ENCODE results near the gene NTSR1. TPM values are rescaled to one million over a fixed set of nuclear protein-coding genes. Genes with fewer than 3 reads are reported as not detected.

The NTSR1 gene
- total RNA-seq, 1 experiment from 2014 or later, result 44.1 TPM

DNA sequence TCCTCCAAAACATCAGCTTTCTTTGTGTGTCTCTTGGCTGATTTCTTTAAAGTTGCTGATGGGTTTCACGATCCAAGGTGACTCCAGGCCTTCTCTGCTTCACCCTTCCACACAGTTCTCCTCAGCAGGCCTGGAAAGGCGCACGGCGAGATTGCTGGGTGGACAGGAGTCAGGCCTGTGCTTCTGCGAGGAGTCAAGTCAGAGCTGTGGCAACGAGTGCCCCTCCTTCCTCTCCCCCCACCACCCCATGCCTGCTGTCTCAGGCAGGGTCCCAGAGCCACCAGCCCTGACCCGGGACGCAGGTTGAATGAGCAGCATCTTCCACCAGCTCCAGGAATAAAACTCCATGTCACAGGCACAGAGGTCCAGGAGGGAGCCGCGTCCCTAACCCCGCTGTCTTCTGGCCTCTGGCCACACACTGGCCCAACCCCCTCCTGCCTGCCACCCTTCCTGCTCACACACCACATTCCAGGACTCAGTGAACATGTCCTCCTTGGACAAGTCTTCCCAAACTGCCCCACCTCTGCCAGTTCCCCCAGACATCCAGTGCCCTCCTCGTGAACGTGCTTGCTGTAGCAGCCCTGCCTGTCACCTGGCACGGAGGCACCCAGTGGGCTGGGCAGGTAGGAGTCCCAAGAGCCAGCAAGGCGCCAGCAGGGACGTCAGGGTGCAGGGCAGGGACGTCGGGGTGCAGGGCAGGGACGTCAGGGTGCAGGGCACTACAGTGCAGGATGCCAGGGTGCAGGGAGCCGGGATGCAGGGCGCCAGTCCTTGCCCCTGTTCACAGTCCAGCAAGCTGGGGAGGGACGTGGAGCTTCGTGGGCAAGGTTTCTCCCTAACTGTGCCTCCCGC lies 7.2 kb upstream of the NTSR1 start:
- POLR2A ChIA-PET, result interaction anchor here (1.2 kb wide), 1 partner anchor 64 kb away, joined by 3 read pairs; no protein-coding TSS in a partner anchor
- no TSS peak for BruUV-seq (replicated peaks)

DNA sequence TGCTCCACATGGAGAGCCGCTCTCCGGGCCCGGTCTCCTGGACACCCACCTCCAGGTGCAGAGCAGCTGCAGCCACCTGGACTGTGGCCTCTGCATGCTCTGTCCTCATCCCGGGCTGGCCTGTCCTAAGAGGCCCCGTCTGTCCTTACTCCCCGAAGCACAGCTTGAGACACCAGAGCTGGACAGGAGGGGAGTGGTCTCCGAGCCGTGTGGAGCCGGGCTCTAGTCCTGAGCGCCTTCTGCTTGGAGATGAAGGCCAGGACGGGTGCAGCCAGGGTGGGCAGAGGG lies 6.7 kb upstream of the NTSR1 start:
- intact Hi-C loops (cut with micrococcal nuclease; ENCODE audit: unreplicated experiment), result loop anchor here (5.0 kb wide), 1 partner anchor 35 kb away; no protein-coding TSS in a partner anchor
- TF ChIP-seq, protein P1, sequence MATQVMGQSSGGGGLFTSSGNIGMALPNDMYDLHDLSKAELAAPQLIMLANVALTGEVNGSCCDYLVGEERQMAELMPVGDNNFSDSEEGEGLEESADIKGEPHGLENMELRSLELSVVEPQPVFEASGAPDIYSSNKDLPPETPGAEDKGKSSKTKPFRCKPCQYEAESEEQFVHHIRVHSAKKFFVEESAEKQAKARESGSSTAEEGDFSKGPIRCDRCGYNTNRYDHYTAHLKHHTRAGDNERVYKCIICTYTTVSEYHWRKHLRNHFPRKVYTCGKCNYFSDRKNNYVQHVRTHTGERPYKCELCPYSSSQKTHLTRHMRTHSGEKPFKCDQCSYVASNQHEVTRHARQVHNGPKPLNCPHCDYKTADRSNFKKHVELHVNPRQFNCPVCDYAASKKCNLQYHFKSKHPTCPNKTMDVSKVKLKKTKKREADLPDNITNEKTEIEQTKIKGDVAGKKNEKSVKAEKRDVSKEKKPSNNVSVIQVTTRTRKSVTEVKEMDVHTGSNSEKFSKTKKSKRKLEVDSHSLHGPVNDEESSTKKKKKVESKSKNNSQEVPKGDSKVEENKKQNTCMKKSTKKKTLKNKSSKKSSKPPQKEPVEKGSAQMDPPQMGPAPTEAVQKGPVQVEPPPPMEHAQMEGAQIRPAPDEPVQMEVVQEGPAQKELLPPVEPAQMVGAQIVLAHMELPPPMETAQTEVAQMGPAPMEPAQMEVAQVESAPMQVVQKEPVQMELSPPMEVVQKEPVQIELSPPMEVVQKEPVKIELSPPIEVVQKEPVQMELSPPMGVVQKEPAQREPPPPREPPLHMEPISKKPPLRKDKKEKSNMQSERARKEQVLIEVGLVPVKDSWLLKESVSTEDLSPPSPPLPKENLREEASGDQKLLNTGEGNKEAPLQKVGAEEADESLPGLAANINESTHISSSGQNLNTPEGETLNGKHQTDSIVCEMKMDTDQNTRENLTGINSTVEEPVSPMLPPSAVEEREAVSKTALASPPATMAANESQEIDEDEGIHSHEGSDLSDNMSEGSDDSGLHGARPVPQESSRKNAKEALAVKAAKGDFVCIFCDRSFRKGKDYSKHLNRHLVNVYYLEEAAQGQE (IDR thresholded peaks at IDR 0.05; ENCODE audit: insufficient read depth in 1 of 2, low read depth in 2 of 2, low read length in 1 of 2), result no peak
- TF ChIP-seq POLR2AphosphoS5 (IDR thresholded peaks at IDR 0.05; ENCODE audit: low read depth, low read length) (no peak), TCF7L2 (IDR thresholded peaks at IDR 0.05; ENCODE audit: low read depth, low read length) (no peak), SIN3A (IDR thresholded peaks at IDR 0.05; ENCODE audit: borderline replicate concordance, insufficient read depth, low read depth, low read length) (no peak)
- TF ChIP-seq, protein P2, sequence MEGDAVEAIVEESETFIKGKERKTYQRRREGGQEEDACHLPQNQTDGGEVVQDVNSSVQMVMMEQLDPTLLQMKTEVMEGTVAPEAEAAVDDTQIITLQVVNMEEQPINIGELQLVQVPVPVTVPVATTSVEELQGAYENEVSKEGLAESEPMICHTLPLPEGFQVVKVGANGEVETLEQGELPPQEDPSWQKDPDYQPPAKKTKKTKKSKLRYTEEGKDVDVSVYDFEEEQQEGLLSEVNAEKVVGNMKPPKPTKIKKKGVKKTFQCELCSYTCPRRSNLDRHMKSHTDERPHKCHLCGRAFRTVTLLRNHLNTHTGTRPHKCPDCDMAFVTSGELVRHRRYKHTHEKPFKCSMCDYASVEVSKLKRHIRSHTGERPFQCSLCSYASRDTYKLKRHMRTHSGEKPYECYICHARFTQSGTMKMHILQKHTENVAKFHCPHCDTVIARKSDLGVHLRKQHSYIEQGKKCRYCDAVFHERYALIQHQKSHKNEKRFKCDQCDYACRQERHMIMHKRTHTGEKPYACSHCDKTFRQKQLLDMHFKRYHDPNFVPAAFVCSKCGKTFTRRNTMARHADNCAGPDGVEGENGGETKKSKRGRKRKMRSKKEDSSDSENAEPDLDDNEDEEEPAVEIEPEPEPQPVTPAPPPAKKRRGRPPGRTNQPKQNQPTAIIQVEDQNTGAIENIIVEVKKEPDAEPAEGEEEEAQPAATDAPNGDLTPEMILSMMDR (IDR thresholded peaks at IDR 0.05), result no peak
- ChIA-PET CTCF (no interaction called here), POLR2A (no interaction called here)
- peaks cover 60% of the 10 kb centered on the region for H3K4me1 ChIP-seq (ENCODE audit: control insufficient read depth, insufficient read depth, low read length)
- no peaks in the 10 kb centered on the region for H3K27me3 ChIP-seq (ENCODE audit: control insufficient read depth, insufficient read depth, low read length)
- no peak overlapping the region for H3K4me3 ChIP-seq (ENCODE audit: low read depth in 2 of 2, low read length in 2 of 2)
- no peaks in the 10 kb centered on the region for H3K9me3 ChIP-seq (ENCODE audit: control insufficient read depth, insufficient read depth, low read depth, low read length)
- DNase-seq (ENCODE audit: low read depth, low spot score) (no peak), ATAC-seq (no peak)
- no TSS peak for BruUV-seq (replicated peaks)
- H3K27ac ChIP-seq (ENCODE audit: low read length), result peak overlapping the region; percentile 91; the same call in 1 of the 2 replicates
- H3K36me3 ChIP-seq (ENCODE audit: control insufficient read depth, insufficient read depth, low read length), result no peaks in the 10 kb centered on the region
- in situ Hi-C loops (cut with HindIII; ENCODE audit: low pct_unique_long_range_greater_than_20kb, low sequenced_read_pairs), result no loop called here

More for the DNA sequence above, 7.2 kb upstream of the NTSR1 start:
- Histone ChIP-seq H3K9me3 (ENCODE audit: control insufficient read depth, insufficient read depth, low read depth, low read length) (no peaks in the 10 kb centered on the region), H3K27me3 (ENCODE audit: control insufficient read depth, insufficient read depth, low read length) (no peaks in the 10 kb centered on the region), H3K36me3 (ENCODE audit: control insufficient read depth, insufficient read depth, low read length) (no peaks in the 10 kb centered on the region), H3K27ac (ENCODE audit: low read length) (no peak overlapping the region), H3K4me3 (ENCODE audit: low read depth in 2 of 2, low read length in 2 of 2) (no peak overlapping the region), H3K4me1 (ENCODE audit: control insufficient read depth, insufficient read depth, low read length) (peaks cover 55% of the 10 kb centered on the region)
- ATAC-seq (no peak), DNase-seq (ENCODE audit: low read depth, low spot score) (no peak)
- intact Hi-C loops (cut with micrococcal nuclease; ENCODE audit: unreplicated experiment) (loop anchor here (5.0 kb wide), 1 partner anchor 34 kb away; no protein-coding TSS in a partner anchor), in situ Hi-C loops (cut with HindIII; ENCODE audit: low pct_unique_long_range_greater_than_20kb, low sequenced_read_pairs) (no loop called here)
- TF ChIP-seq, protein P1 (IDR thresholded peaks at IDR 0.05; ENCODE audit: insufficient read depth in 1 of 2, low read depth in 2 of 2, low read length in 1 of 2), result no peak
- no peak for TF ChIP-seq TCF7L2 (IDR thresholded peaks at IDR 0.05; ENCODE audit: low read depth, low read length)
- TF ChIP-seq SIN3A (IDR thresholded peaks at IDR 0.05; ENCODE audit: borderline replicate concordance, insufficient read depth, low read depth, low read length), result no peak
- no peak for TF ChIP-seq POLR2AphosphoS5 (IDR thresholded peaks at IDR 0.05; ENCODE audit: low read depth, low read length)
- TF ChIP-seq, protein P2 (IDR thresholded peaks at IDR 0.05), result no peak
- CTCF ChIA-PET, result no interaction called here

Measured in Panc1 (cell line).